ENCODE data around the gene TEX35.

GRCh38 chr1:178521241-178521640, 8.3 kb downstream of the TEX35 start:
- TF ChIP-seq EZH2 (IDR thresholded peaks at IDR 0.05; ENCODE audit: borderline replicate concordance, low read length) (no peak), CTCF (IDR thresholded peaks at IDR 0.05; ENCODE audit: low read length) (no peak)

All from OCI-LY1 (cell line).